GM19467 (cell line): Measurements from ENCODE around the gene MDM2.

Experiments
- ATAC-seq: cut with Tn5 transposase; IDR thresholded peaks from one replicate; pipeline ENCODE4 v1.9.1; 2021; ENCODE audit warnings: mild to moderate bottlenecking, moderate library complexity; ENCODE audit not compliant: unreplicated experiment

Gene MDM2

GRCh38 chr12:68807576-68808387 is at the start of gene MDM2:
Gene MDM2, plus strand, starts transcription at chr12:68808177. Its CDS starts 301 bp downstream, at chr12:68808478.
- ATAC-seq = peak; percentile 77

GRCh38 chr12:68759852-68760251 is 48.1 kb upstream of the MDM2 start:
- ATAC-seq = no peak

- ATAC-seq = no peak
These were observed 47.1 kb upstream of the MDM2 start for GRCh38 chr12:68760806-68761441.

- ATAC-seq = no peak
These were observed 46.5 kb upstream of the MDM2 start for GRCh38 chr12:68761442-68761812.

- no peak for ATAC-seq
These were observed 45.9 kb upstream of the MDM2 start for GRCh38 chr12:68761901-68762630.

GRCh38 chr12:68762691-68763090 is 45.3 kb upstream of the MDM2 start:
- no peak for ATAC-seq

GRCh38 chr12:68765696-68766095 is 42.3 kb upstream of the MDM2 start:
- ATAC-seq = no peak

GRCh38 chr12:68766646-68767045 is 41.3 kb upstream of the MDM2 start:
- no peak for ATAC-seq

GRCh38 chr12:68767191-68767590 is 40.8 kb upstream of the MDM2 start:
- ATAC-seq = no peak

- no peak for ATAC-seq
These were observed 39.5 kb upstream of the MDM2 start for GRCh38 chr12:68768431-68768939.

- no peak for ATAC-seq
These were observed 38.0 kb upstream of the MDM2 start for GRCh38 chr12:68769941-68770340.

GRCh38 chr12:68771223-68771925 is 36.6 kb upstream of the MDM2 start:
- ATAC-seq = no peak

GRCh38 chr12:68772714-68773113 is 35.3 kb upstream of the MDM2 start:
- ATAC-seq = no peak

- no peak for ATAC-seq
These were observed 34.4 kb upstream of the MDM2 start for GRCh38 chr12:68773582-68773981.

GRCh38 chr12:68775121-68775630 is 32.8 kb upstream of the MDM2 start:
- ATAC-seq = no peak

GRCh38 chr12:68776976-68777610 is 30.9 kb upstream of the MDM2 start:
- no peak for ATAC-seq

- no peak for ATAC-seq
These were observed 28.7 kb upstream of the MDM2 start for GRCh38 chr12:68779280-68779679.

- ATAC-seq = no peak
These were observed 27.2 kb upstream of the MDM2 start for GRCh38 chr12:68780731-68781130.

- ATAC-seq = no peak
These were observed 26.2 kb upstream of the MDM2 start for GRCh38 chr12:68781728-68782127.

GRCh38 chr12:68784015-68784414 is 24.0 kb upstream of the MDM2 start:
- ATAC-seq = no peak
